ENCODE results near the gene CABLES1.
"Not testable (repeated sequence)": the region's sequence is repeated elsewhere in the genome, so short reads cannot be mapped to it uniquely, and the experiment has no call there.

Gene CABLES1

GRCh38 chr18:23109163-23109562 is 26.1 kb upstream of the CABLES1 start:
- not testable (repeated sequence) for DNase-seq (ENCODE audit: low read depth in 2 of 2)

GRCh38 chr18:23113576-23113975 is 21.7 kb upstream of the CABLES1 start:
- DNase-seq (ENCODE audit: low read depth in 2 of 2), result no peak

DNA sequence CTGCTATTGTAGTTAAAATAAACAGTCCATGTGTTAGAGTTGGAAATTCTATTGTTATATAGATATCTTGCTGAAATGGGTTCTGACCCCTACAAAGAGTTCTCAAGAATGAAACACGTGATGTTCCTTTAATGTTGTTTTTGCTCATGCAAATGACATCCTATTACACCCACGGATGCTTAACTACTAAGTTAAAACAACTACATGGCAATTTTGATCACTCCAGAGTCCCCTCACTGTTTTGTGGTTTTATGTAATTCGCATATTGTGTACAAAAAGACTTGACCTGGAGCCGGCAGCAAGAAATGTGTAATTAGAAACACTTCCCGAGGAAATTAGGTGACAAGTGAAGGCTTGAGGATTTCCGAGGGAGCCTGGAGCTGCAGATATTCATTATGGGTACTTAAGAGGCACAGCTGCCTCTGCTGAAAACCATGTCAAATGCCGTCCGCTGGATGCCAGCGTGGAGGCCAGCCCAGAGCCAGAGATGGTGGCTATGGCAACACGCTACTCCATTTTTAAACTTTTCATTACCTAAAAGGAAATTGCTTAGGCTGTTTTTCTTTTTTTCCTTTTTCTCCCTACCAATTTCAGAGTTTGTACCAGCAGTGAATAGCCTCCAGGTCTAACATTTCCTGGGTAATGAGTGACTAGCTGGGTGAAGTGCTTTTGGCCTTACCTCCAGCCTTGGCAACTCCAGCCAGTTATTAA is 21.0 kb upstream of the CABLES1 start:
- DNase-seq (ENCODE audit: low read depth in 2 of 2), result no peak

GRCh38 chr18:23114911-23115310 is 20.4 kb upstream of the CABLES1 start:
- no peak for DNase-seq (ENCODE audit: low read depth in 2 of 2)

- DNase-seq (ENCODE audit: low read depth in 2 of 2), result no peak
These were observed 19.6 kb upstream of the CABLES1 start for GRCh38 chr18:23115683-23116096.

- no peak for DNase-seq (ENCODE audit: low read depth in 2 of 2)
These were observed 14.2 kb upstream of the CABLES1 start for GRCh38 chr18:23121133-23121532.

DNA sequence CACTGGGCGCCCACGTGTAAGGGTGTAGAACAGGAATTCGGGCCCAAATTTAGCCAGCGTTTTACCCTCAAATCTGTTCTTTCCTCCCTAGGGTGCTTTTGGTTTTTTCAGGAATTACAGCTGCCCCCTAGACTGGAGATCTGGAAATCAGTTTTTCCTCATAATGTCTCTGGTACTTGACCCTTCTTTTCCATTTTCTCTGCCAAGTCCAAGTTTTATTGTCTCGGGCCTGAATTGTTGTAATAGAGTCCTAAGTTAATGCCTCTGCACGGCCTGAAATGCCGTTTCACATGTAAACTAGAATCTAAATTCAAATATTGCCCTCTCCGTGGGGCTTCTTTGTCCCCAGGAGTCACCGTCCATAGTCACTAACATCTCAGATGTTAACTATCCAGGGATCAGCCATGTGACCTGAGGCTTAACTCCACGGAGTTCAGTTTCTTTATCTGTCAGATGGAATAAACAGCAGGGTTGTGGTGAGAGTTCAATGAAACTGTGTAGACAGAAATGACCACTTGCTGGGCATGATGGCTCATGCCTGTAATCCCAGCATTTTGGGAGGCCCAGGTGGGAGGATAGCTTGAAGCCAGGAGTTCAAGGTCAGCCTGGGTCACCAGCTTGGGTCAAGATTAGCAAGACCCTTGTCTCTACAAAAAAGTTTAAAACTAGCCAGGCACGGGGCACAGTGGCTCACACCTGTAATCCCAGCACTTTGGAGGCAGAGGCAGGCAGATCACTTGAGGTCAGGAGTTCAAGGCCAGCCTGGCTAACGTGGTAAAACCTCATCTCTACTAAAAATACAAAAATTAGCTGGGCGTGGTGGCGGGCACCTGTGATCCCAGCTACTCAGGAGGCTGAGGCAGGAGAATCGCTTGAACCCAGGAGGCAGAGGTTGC is 12.7 kb upstream of the CABLES1 start:
- no peak for DNase-seq (ENCODE audit: low read depth in 2 of 2)

- DNase-seq (ENCODE audit: low read depth in 2 of 2), result no peak
These were observed 8.8 kb upstream of the CABLES1 start for GRCh38 chr18:23126376-23127056.

DNA sequence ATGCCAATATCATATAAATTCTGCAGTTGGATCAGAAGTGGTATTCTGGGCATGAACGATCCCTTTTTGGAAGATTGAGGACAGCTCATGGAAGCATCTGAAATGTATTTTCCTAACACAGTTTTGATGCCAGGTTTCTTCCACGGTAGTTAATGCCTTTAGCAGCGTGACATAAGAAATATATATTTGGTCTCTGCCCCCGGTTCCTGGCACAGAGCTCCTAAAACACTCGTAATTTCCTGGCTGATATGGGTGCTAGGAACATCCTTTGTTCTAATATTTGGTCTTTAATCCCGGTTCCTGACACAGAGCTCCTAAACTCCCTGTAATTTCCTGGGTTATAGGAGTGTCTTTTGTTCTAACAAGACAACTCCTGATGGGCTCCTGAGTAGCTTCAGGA is 8.2 kb upstream of the CABLES1 start:
- no peak for DNase-seq (ENCODE audit: low read depth in 2 of 2)

- DNase-seq (ENCODE audit: low read depth in 2 of 2), result no peak
These were observed 5.8 kb upstream of the CABLES1 start for GRCh38 chr18:23129355-23130002.

- peak in 1 of 2 donors; percentile 29 for DNase-seq (ENCODE audit: low read depth in 2 of 2)
These were observed 3.5 kb upstream of the CABLES1 start for GRCh38 chr18:23131693-23132319.

GRCh38 chr18:23133860-23134779 is 1.2 kb upstream of the CABLES1 start:
- DNase-seq (ENCODE audit: low read depth in 2 of 2), result peak in 1 of 2 donors; percentile 9

DNA sequence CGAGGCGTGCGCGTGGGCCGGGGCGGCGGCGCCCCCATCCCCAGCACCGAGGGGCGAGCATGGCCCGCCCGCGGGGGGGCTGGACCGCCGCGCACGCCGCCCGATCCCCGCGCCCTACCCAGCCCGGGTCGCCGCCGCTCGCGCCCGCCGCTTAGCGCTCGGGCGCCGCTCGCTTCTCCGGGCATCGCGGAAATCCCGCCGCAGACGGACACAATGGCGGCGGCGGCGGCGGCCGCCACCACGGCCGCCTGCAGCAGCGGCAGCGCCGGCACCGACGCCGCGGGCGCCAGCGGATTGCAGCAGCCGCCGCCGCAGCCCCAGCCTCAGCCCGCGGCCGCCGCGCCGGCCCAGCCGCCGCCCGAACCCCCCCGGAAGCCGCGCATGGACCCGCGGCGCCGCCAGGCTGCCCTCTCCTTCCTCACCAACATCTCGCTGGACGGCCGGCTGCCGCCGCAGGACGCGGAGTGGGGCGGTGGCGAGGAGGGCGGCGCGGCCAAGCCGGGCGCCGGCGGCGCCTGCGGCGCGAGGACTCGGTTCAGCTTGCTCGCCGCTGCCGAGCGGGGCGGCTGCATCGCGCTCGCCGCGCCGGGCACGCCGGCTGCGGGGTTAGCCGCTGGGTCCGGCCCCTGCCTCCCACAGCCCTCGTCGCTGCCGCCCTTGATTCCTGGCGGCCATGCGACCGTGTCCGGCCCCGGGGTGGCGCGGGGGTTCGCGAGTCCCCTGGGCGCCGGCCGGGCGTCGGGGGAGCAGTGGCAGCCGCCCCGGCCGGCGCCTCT is 453 bp downstream of the CABLES1 start:
- no peak for DNase-seq (ENCODE audit: low read depth in 2 of 2)

- DNase-seq (ENCODE audit: low read depth in 2 of 2), result no peak
These were observed 1.2 kb downstream of the CABLES1 start for GRCh38 chr18:23136326-23137096.

GRCh38 chr18:23137097-23137635 is 1.9 kb downstream of the CABLES1 start:
- DNase-seq (ENCODE audit: low read depth in 2 of 2), result no peak

DNA sequence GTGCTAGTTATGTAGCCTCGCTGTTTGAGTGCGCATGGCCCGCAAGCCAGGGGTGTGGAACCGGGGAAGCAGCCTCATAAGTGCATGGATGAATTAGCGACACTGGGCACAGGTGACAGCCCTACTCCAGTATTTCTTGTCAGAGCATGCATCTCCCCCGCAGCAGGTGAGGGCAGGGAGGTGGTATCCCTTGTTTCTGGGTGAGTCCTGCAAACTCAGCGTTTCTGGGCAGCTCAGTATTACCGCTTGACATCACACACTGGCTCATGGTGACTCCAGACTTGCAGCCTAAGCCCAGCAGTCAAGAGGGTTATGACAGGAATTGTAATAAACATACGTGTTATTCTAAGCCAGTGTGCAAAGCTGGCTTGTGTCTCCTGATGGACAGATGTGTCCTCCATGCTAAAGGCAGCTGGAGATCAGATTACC is 2.5 kb downstream of the CABLES1 start:
- no peak for DNase-seq (ENCODE audit: low read depth in 2 of 2)

GRCh38 chr18:23138471-23138870 is 3.2 kb downstream of the CABLES1 start:
- no peak for DNase-seq (ENCODE audit: low read depth in 2 of 2)

Data from stimulated activated CD8-positive, alpha-beta memory T cell treated with anti-CD3 and anti-CD28 coated beads, Interleukin-15, amount 100 ng/mL, for 48 hours (primary cell).